Sciatic nerve (tissue), 2 donors: ENCODE data around the gene ALPK1. TPM values are rescaled to one million over a fixed set of nuclear protein-coding genes. Genes with fewer than 3 reads are reported as not detected.
A peak's percentile ranks its signal among the peaks of the same experiment; 100 is the strongest.

ENCODE experiments used
- ATAC-seq: fragments of 200-7000 bp; cut with Tn5 transposase; one replicate; pipeline ENCODE4 v1.9.1; 2020; ENCODE audit warnings: mild to moderate bottlenecking, moderate library complexity
- DNase-seq: peaks from one replicate; pipeline ENCODE4 v3.0.0-alpha.2; 2020; ENCODE audit warnings: low spot score
- intact Hi-C: fragments of 100-400 bp; cut with DNase I; formaldehyde crosslinking; loops from one replicate; pipeline ENCODE4 v1.14.2; 2022
- total RNA-seq: library from RNA; stranded (reverse); fragmentation: NEBNext Ultra II Directional; extraction: Animal tissue kit (Norgen Biotek cat#: 25700); gene quantifications from one replicate; pipeline ENCODE4 v1.2.1, GENCODE V29; 2021
- donor health status: DM: no; HTN: no; CAD: no.
- donor health status: DM: no; HTN: no; CAD: no.

The ALPK1 gene
- total RNA-seq, 1 donor from 2014 or later = 42.6 TPM

DNA sequence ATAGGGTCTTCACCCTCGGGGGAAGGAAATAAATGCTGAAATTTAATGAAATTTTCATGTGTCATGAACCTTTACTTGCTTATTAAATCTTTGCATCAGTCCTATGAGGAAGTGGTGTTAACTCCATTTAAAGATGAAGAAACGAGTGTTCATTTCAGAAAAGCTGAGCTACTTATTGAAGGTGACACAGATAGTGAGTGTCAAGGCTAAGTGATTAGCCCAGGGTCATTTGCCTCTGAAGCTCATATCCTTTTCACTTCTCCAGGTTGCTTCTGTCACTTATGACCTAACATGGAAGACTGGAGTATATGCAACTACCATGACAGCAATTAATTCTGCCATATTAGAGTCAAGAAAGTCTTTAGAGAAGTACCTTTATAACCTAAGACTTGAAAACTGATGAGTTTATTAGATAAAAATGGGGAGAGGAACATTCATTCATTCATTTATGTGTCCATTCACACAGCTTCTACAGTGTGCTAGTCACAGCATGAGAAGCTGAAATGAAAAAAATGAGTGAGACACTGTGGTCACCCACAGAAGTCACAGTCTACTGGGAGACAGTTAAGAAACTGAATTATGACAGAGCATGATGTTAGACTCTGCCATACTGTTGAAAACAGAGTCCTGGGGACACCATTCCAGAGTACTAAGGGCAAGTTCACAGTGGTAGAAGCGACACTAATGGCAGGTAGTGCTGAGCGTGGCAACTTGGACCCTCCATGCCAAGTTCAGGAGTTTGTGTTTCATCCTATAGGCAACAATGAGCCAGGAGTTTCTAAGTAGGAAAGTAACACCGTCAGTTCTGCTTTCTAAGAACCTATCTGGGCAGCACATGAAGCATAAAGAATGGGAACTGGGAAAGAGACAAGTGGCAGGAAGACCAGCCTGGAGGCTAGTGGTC, 21.3 kb downstream of the ALPK1 start:
- no peak for ATAC-seq
- no peak for DNase-seq
- intact Hi-C loops = no loop called here

GRCh38 chr4:112321776-112322684, 24.9 kb downstream of the ALPK1 start:
- ATAC-seq (peak; percentile 42), DNase-seq (peak; percentile 79)
- intact Hi-C loops = no loop called here

GRCh38 chr4:112322866-112323265, 25.7 kb downstream of the ALPK1 start:
- intact Hi-C loops = no loop called here
- ATAC-seq (no peak), DNase-seq (no peak)

- no peak for ATAC-seq
- intact Hi-C loops = loop anchor here (5.0 kb wide), 1 partner anchor 197 kb away; no protein-coding TSS in a partner anchor
Measured at GRCh38 chr4:112325530-112325929, 28.4 kb downstream of the ALPK1 start.

GRCh38 chr4:112327965-112328733, 31.0 kb downstream of the ALPK1 start:
- DNase-seq (no peak), ATAC-seq (no peak)
- intact Hi-C loops = loop anchor here (5.0 kb wide), 1 partner anchor 194 kb away; no protein-coding TSS in a partner anchor

More at GRCh38 chr4:112325530-112325929, 28.4 kb downstream of the ALPK1 start:
- DNase-seq = no peak

- intact Hi-C loops = loop anchor here (5.0 kb wide), 1 partner anchor 194 kb away; no protein-coding TSS in a partner anchor
- ATAC-seq (no peak), DNase-seq (no peak)
Measured at GRCh38 chr4:112328734-112329130, 31.6 kb downstream of the ALPK1 start.

DNA sequence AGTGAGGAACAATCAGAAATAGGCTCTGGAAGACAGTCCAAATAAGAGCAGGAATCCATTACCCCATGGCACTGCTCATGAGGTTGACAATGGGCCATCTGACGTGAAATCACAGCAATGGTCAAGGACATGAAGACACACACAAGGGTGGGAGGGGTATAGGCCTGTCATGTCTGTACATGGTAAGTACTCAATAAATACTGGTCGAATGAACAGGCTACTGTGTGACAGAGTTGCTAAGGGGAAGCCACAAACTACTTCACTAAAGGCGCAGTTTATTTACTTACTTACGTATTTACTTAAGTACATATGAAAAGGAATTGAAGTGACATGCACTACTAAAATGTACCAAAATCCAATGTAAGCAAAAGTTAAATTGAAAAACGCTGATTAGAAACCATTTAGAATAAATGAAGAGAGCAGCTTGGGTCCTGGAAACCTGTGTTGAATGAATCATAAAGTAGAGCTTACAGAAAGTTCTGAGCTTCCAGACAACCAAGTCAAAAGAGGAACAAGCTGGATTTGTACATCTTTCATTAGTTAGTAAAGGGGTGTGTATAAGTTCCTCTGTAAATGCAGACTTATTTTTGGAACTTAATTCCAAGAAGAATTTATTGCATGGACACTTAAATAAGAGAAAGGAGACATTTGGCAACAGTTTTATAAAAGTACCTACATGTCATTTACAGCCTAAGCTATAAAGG, 32.7 kb downstream of the ALPK1 start:
- ATAC-seq = no peak
- intact Hi-C loops = loop anchor here (5.0 kb wide), 1 partner anchor 192 kb away; no protein-coding TSS in a partner anchor
- DNase-seq = no peak

DNA sequence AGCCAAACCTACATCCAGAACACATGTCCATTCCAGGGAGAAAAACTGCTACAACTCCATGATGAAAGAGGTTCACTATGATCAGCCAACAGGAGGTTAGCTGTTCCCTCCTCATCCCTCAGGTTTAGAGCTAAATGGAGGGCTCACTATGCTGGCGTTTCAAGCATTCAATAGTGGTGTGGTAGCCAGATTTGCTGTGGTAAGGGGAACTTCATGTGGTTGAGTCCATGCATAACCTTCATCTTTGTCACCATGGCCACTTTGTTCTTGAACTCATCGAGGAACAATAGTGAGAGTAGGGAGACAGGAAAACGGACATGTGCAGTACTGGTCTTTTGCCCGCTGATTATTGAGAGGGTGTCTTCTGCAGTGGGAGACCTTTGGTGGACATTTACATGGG, 33.8 kb downstream of the ALPK1 start:
- ATAC-seq (no peak), DNase-seq (no peak)
- intact Hi-C loops = no loop called here

GRCh38 chr4:112332398-112332797, 35.2 kb downstream of the ALPK1 start:
- intact Hi-C loops = no loop called here

DNA sequence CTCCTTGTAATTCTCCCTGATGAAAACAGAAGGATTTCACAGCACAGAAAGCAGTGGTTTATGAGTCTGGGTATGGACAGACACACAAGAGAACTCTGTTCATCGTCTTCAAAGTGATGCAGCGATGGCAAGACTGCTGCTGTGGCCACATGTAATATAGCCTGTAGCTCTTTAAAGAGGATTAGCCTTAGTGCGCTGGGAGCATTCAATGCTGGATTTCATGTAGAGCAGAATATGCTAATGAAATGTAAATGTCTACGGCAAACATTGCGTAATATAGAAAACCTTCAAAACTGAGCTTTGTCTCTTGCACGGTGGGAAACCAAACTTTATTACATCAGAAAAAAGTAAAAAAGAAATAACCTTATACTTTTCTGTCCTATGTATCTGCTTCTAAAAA, 42.9 kb downstream of the ALPK1 start:
- intact Hi-C loops = no loop called here
- DNase-seq (no peak), ATAC-seq (no peak)

More at GRCh38 chr4:112332398-112332797, 35.2 kb downstream of the ALPK1 start:
- no peak for DNase-seq
- no peak for ATAC-seq

DNA sequence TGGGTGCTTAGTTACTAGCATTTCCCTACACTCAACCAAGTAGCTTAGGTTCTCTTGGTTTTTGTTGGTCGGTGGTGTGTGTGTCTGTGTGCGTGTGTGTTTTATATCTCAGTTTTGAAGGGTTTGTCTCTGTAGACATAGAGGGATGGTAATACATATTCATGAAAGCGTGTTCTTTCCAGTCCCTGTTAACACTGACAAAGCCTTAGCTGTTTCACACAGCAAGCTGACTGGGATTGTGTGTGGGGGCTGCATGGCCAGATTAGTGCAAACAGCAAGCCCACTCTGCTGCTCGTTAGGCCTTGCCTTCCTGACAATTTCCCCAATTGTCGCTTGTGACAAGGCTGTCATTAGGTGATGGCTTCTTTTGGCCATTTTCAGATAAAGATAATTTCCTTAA, 43.9 kb downstream of the ALPK1 start:
- ATAC-seq (no peak), DNase-seq (no peak)
- intact Hi-C loops = no loop called here

- DNase-seq = no peak
- intact Hi-C loops = no loop called here
- no peak for ATAC-seq
Measured at GRCh38 chr4:112343330-112344080, 46.3 kb downstream of the ALPK1 start.

DNA sequence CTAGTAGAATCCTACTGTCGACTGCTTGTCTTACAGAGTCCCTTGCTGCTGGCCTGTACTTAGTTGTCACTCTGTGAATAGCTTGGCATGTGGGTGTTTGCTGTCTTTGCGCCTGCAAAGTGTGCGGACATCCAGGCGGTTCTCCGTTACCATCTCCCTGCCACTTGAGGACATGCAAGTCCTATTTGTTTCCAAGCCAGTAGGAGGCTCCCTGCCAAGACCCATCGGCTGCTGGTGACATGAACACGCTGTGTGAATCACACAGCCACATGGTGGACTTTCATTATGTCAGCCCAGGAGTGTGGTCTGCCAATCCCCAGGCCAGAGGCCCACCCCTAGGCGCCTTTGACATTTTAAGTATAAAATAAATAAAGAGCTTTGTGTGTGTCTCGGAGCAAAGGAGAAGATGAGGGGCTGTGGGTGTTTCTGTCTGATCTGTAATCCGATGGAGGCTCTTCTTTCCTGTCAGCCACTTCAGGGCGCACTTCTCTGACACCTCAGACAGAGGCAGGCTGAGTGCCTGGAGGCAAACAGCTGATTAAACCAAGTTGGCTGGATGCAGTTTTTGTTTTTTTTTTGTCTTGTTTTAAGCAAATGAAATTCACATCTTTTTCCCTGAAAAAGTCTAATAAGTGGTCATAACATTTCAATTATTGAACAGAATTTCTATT, 51.5 kb downstream of the ALPK1 start:
- intact Hi-C loops = no loop called here
- ATAC-seq (peak; percentile 72), DNase-seq (no peak)

DNA sequence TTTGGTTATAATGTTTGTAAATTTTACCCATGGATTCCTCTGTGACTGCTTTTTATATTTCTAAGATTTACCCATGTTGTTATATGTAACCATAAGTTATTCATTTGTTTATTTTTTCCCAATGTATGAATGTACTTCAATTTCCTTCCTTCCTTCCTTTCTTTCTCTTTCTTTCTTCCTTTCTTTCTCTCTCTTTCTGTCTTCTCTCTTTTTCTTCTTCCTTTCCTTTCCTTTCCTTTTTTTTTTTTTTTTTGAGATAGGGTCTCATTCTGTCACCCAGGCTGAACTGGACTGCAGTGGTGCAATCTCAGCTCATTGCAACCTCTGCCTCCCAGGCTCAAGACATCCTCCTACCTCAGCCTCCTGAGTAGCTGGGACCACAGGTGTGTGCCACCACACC, 55.6 kb downstream of the ALPK1 start:
- ATAC-seq = no peak
- intact Hi-C loops = no loop called here

GRCh38 chr4:112355662-112356061, 58.5 kb downstream of the ALPK1 start:
- no peak for ATAC-seq
- intact Hi-C loops = no loop called here
- no peak for DNase-seq

More for the DNA sequence above, 55.6 kb downstream of the ALPK1 start:
- DNase-seq = no peak

- intact Hi-C loops = no loop called here
- DNase-seq (no peak), ATAC-seq (no peak)
Measured at GRCh38 chr4:112357453-112357852, 60.3 kb downstream of the ALPK1 start.

DNA sequence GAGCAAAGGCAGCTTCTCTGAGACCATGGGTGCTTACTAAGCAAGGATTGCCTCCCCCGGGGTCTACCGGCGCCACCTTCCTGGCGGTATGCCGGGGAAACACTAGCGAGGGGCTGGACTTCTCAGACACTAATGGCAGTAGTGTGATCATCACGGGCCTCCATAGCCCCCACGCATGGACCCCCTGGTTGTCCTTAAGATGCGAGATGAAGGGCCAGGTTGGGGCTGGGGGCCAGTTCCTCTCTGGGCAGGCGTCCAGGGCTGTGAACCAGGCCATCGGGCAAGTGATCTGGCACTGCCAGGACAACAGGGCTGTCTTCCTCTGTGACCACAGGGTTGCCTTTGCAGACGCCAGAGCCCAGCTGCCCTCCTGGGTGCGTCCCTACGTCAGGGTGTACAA, 60.7 kb downstream of the ALPK1 start:
- intact Hi-C loops = no loop called here
- no peak for ATAC-seq
- no peak for DNase-seq
